ENCODE data around the gene ABCA4.

Gene ABCA4

GRCh38 chr1:94072840-94073522 lies 48.0 kb downstream of the ABCA4 start:
- H3K36me3 ChIP-seq (ENCODE audit: control insufficient read depth in 1 of 2, insufficient read depth in 2 of 2, low read length in 2 of 2): no peaks in the 10 kb centered on the region
- no peaks in the 10 kb centered on the region for H3K9me3 ChIP-seq (ENCODE audit: control insufficient read depth in 1 of 2, low read length in 2 of 2)
- H3K4me3 ChIP-seq (ENCODE audit: low read depth in 1 of 2, low read length in 2 of 2): no peak overlapping the region
- H3K27me3 ChIP-seq (ENCODE audit: low read depth, low read length): no peaks in the 10 kb centered on the region
- H3K4me1 ChIP-seq (ENCODE audit: control insufficient read depth in 1 of 2, insufficient read depth in 2 of 2, low read length in 2 of 2): peaks cover 13 to 38% of the 10 kb centered on the region in 2 donors
- no peak overlapping the region for H3K27ac ChIP-seq (ENCODE audit: low read length)

DNA sequence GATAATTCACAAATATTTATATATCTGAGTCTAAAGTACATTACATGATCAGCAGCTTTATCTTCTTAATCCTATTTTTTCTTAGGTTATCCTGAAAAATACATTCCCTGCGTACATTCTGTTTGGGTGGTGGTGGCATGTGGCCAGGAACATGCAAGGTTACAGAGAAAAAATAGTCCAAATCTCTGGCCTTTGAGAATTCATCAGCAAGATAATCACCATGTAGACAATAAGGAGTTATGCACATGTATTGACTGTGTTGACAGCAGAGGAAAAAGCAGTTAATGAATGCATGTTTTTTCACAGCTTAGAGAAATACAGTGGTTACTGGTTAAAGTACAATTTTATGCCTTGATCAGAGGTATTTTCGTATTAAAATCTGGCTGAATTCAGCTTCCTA lies 49.0 kb downstream of the ABCA4 start:
- no peaks in the 10 kb centered on the region for H3K9me3 ChIP-seq (ENCODE audit: control insufficient read depth in 1 of 2, low read length in 2 of 2)
- no peaks in the 10 kb centered on the region for H3K27me3 ChIP-seq (ENCODE audit: low read depth, low read length)
- no peak overlapping the region for H3K27ac ChIP-seq (ENCODE audit: low read length)
- peaks cover 13 to 38% of the 10 kb centered on the region in 2 donors for H3K4me1 ChIP-seq (ENCODE audit: control insufficient read depth in 1 of 2, insufficient read depth in 2 of 2, low read length in 2 of 2)
- no peak overlapping the region for H3K4me3 ChIP-seq (ENCODE audit: low read depth in 1 of 2, low read length in 2 of 2)
- H3K36me3 ChIP-seq (ENCODE audit: control insufficient read depth in 1 of 2, insufficient read depth in 2 of 2, low read length in 2 of 2): no peaks in the 10 kb centered on the region

DNA sequence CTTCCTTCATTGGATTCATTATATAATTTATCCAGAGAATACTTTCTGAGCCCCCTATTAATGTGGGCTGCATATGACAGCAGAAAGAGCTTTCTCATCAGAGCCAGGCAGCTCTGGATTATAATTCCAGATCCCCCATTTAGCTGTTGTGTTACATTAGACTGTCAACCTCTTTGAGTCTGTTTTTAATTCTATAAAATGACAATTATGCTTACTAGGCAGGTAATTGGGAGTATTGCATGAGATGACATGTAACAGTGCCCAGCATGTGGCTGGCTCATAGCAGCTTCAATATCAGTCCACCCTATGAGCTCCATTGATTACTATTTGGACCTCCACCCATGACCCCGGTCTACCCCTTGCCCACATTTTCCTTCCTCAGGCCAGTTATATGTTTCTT lies 49.6 kb downstream of the ABCA4 start:
- Histone ChIP-seq H3K27ac (ENCODE audit: low read length) (no peak overlapping the region), H3K4me3 (ENCODE audit: low read depth in 1 of 2, low read length in 2 of 2) (no peak overlapping the region), H3K4me1 (ENCODE audit: control insufficient read depth in 1 of 2, insufficient read depth in 2 of 2, low read length in 2 of 2) (peaks cover 13 to 38% of the 10 kb centered on the region in 2 donors), H3K9me3 (ENCODE audit: control insufficient read depth in 1 of 2, low read length in 2 of 2) (no peaks in the 10 kb centered on the region), H3K36me3 (ENCODE audit: control insufficient read depth in 1 of 2, insufficient read depth in 2 of 2, low read length in 2 of 2) (no peaks in the 10 kb centered on the region), H3K27me3 (ENCODE audit: low read depth, low read length) (no peaks in the 10 kb centered on the region)

DNA sequence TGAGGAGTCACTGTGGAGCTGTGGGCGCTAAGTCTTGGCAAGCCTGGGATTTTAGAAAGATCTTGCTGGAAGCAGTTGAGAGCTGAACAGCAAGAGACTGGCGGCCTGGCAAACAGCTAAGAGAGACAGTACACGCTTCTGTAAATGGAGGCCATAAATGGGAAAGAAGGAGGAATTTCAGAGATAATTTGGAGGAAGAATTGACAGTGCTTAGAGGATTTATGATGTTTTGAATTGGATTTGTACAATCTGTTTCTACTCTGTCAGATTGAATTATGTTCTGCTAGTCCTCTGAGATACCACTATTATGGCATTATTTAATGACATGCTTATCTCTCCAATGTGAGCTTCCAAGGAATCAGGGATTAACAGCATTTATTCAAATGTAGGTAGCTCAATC lies 50.1 kb downstream of the ABCA4 start:
- no peak overlapping the region for H3K27ac ChIP-seq (ENCODE audit: low read length)
- H3K36me3 ChIP-seq (ENCODE audit: control insufficient read depth in 1 of 2, insufficient read depth in 2 of 2, low read length in 2 of 2): no peaks in the 10 kb centered on the region
- peaks cover 13 to 38% of the 10 kb centered on the region in 2 donors for H3K4me1 ChIP-seq (ENCODE audit: control insufficient read depth in 1 of 2, insufficient read depth in 2 of 2, low read length in 2 of 2)

GRCh38 chr1:94069919-94070285 lies 51.0 kb downstream of the ABCA4 start:
- Histone ChIP-seq H3K27me3 (ENCODE audit: low read depth, low read length) (no peaks in the 10 kb centered on the region), H3K27ac (ENCODE audit: low read length) (no peak overlapping the region), H3K4me1 (ENCODE audit: control insufficient read depth in 1 of 2, insufficient read depth in 2 of 2, low read length in 2 of 2) (peaks cover 13 to 38% of the 10 kb centered on the region in 2 donors), H3K36me3 (ENCODE audit: control insufficient read depth in 1 of 2, insufficient read depth in 2 of 2, low read length in 2 of 2) (no peaks in the 10 kb centered on the region), H3K9me3 (ENCODE audit: control insufficient read depth in 1 of 2, low read length in 2 of 2) (no peaks in the 10 kb centered on the region), H3K4me3 (ENCODE audit: low read depth in 1 of 2, low read length in 2 of 2) (no peak overlapping the region)

More for the DNA sequence above, 50.1 kb downstream of the ABCA4 start:
- no peaks in the 10 kb centered on the region for H3K9me3 ChIP-seq (ENCODE audit: control insufficient read depth in 1 of 2, low read length in 2 of 2)
- no peaks in the 10 kb centered on the region for H3K27me3 ChIP-seq (ENCODE audit: low read depth, low read length)
- no peak overlapping the region for H3K4me3 ChIP-seq (ENCODE audit: low read depth in 1 of 2, low read length in 2 of 2)

DNA sequence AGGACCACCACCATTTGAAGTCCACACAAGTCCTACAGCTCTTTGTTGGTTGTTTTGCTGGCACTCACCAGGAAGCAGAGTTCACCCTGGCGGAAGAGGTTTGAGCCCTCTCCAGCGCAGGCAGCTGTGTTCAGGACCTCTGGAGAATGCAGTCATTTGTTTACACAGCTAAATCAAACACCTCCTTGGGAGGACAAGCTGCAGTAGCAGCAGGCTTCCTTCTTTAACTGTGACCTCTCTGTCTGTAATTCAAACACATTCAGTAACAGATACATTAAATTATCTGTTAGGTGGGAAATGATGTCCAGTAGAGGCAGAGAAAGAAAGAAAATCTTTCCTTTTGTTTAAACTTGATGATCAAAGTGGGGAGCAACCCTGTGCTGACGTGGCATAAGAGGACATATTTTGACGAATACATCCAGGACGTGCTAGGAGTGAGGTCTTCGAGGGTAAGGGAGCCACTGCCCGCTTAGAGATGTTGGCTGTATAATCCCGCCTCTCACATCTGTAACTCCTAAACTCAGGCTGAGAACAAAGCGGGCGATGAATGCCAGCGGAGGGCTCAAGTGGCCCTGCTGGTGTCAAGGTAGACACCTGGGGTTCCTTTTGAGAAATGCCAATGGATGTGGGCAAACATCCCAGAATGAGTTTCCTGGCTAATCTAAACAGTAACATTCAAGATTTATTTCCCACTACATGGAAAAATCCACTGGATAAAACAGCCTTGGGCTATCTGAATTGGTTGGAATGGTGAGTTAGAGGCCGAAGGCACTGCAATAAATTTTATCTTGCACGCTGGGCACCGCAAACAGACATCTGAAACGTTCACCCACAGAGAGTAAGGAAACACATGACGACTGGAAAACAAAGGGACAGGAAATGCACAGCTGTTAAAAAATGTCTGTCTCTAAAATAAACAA lies 51.7 kb downstream of the ABCA4 start:
- H3K9me3 ChIP-seq (ENCODE audit: control insufficient read depth in 1 of 2, low read length in 2 of 2): no peaks in the 10 kb centered on the region
- H3K27me3 ChIP-seq (ENCODE audit: low read depth, low read length): no peaks in the 10 kb centered on the region
- H3K27ac ChIP-seq (ENCODE audit: low read length): peak overlapping the region; percentile 62
- peak overlapping the region in 1 of 2 donors; percentile 15 for H3K4me3 ChIP-seq (ENCODE audit: low read depth in 1 of 2, low read length in 2 of 2)
- H3K4me1 ChIP-seq (ENCODE audit: control insufficient read depth in 1 of 2, insufficient read depth in 2 of 2, low read length in 2 of 2): peaks cover 13 to 39% of the 10 kb centered on the region in 2 donors
- no peaks in the 10 kb centered on the region for H3K36me3 ChIP-seq (ENCODE audit: control insufficient read depth in 1 of 2, insufficient read depth in 2 of 2, low read length in 2 of 2)

GRCh38 chr1:94068096-94068998 lies 52.6 kb downstream of the ABCA4 start:
- peaks cover 13 to 43% of the 10 kb centered on the region in 2 donors for H3K4me1 ChIP-seq (ENCODE audit: control insufficient read depth in 1 of 2, insufficient read depth in 2 of 2, low read length in 2 of 2)
- H3K4me3 ChIP-seq (ENCODE audit: low read depth in 1 of 2, low read length in 2 of 2): peak overlapping the region in 1 of 2 donors; percentile 15
- no peaks in the 10 kb centered on the region for H3K9me3 ChIP-seq (ENCODE audit: control insufficient read depth in 1 of 2, low read length in 2 of 2)
- peak overlapping the region; percentile 62 for H3K27ac ChIP-seq (ENCODE audit: low read length)
- no peaks in the 10 kb centered on the region for H3K36me3 ChIP-seq (ENCODE audit: control insufficient read depth in 1 of 2, insufficient read depth in 2 of 2, low read length in 2 of 2)
- H3K27me3 ChIP-seq (ENCODE audit: low read depth, low read length): no peaks in the 10 kb centered on the region

DNA sequence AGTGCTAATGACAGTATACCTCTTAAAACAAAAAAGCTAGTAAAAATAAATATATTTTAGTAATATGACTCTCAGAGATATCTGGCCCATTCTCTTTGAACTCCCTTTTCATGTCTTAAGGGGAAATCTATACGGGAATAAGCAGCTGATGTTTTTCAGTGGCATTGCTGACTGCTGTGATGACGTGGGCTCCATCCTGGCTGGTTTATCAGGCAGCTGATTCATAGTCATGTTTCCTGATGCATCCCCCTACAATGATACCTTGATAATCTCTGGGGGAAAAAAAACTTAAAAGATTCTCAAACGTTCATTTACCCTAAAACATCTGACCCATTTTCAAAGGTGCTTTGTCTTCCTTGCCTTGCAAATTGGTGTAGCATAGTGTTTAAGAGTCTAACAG lies 53.8 kb downstream of the ABCA4 start:
- H3K27ac ChIP-seq (ENCODE audit: low read length): no peak overlapping the region
- no peak overlapping the region for H3K4me3 ChIP-seq (ENCODE audit: low read depth in 1 of 2, low read length in 2 of 2)
- H3K9me3 ChIP-seq (ENCODE audit: control insufficient read depth in 1 of 2, low read length in 2 of 2): no peaks in the 10 kb centered on the region
- H3K27me3 ChIP-seq (ENCODE audit: low read depth, low read length): no peaks in the 10 kb centered on the region
- peaks cover 13 to 39% of the 10 kb centered on the region in 2 donors for H3K4me1 ChIP-seq (ENCODE audit: control insufficient read depth in 1 of 2, insufficient read depth in 2 of 2, low read length in 2 of 2)
- H3K36me3 ChIP-seq (ENCODE audit: control insufficient read depth in 1 of 2, insufficient read depth in 2 of 2, low read length in 2 of 2): no peaks in the 10 kb centered on the region

- Histone ChIP-seq H3K4me3 (ENCODE audit: low read depth in 1 of 2, low read length in 2 of 2) (no peak overlapping the region), H3K9me3 (ENCODE audit: control insufficient read depth in 1 of 2, low read length in 2 of 2) (no peaks in the 10 kb centered on the region), H3K27ac (ENCODE audit: low read length) (no peak overlapping the region), H3K4me1 (ENCODE audit: control insufficient read depth in 1 of 2, insufficient read depth in 2 of 2, low read length in 2 of 2) (peaks cover 7 to 15% of the 10 kb centered on the region in 2 donors), H3K27me3 (ENCODE audit: low read depth, low read length) (no peaks in the 10 kb centered on the region), H3K36me3 (ENCODE audit: control insufficient read depth in 1 of 2, insufficient read depth in 2 of 2, low read length in 2 of 2) (no peaks in the 10 kb centered on the region)
Observed at GRCh38 chr1:94063379-94063778, 57.6 kb downstream of the ABCA4 start.

DNA sequence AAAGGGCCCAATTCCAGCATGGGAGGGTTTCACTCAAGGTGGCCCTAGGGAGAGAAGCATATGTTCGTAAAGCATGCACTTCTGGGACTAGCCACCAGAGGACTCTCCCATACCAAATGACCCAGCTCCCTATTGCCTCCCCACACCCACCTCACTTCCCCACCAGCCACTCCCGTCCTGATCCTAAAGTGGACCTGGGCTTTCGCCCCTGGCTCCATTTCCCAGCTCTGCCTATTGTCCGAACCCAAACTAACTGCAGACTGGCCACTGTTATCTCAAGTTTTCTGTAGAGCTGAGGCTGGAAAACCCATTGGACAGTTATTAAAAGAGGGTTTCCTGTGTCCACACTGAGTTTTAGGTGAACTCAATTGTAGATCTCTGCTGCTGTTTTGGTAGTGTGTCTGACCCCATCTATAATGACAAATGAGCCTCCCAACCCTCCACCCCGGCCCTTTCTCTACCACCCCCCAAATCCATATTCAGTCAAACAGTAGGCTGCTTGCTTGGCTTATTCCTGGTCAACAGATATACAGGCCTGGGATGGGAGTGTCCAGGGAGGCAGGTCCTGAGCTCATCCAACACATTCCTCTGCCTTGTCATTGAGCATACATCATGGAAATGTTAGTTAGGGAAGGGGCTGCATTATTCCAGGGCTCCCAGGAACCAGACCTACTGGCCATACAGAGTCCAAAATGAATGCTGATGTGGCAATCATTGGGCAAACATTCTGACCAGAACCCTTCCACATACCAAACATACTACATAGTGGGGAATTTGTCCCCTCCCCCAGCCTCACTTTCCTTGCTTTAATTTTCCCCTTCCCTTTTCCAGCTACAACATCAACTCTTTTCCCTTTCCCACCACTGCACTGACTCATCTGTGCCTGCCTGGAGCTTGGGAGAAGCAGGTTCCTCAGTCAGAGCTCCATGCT lies 59.2 kb downstream of the ABCA4 start:
- peaks cover 7 to 15% of the 10 kb centered on the region in 2 donors for H3K4me1 ChIP-seq (ENCODE audit: control insufficient read depth in 1 of 2, insufficient read depth in 2 of 2, low read length in 2 of 2)
- H3K9me3 ChIP-seq (ENCODE audit: control insufficient read depth in 1 of 2, low read length in 2 of 2): no peaks in the 10 kb centered on the region
- H3K27me3 ChIP-seq (ENCODE audit: low read depth, low read length): no peaks in the 10 kb centered on the region
- H3K4me3 ChIP-seq (ENCODE audit: low read depth in 1 of 2, low read length in 2 of 2): no peak overlapping the region
- H3K36me3 ChIP-seq (ENCODE audit: control insufficient read depth in 1 of 2, insufficient read depth in 2 of 2, low read length in 2 of 2): no peaks in the 10 kb centered on the region
- H3K27ac ChIP-seq (ENCODE audit: low read length): no peak overlapping the region
